HUES64 (cell line): ENCODE data around the gene NCSTN.
A peak's percentile ranks its signal among the peaks of the same experiment; 100 is the strongest.
"Not testable (repeated sequence)": the region's sequence is repeated elsewhere in the genome, so short reads cannot be mapped to it uniquely, and the experiment has no call there.

Experiments
- H3K27ac ChIP-seq: 2 replicates; pipeline ENCODE4 v1.7.0; 2013; ENCODE audit warnings: low read depth, low read length, inconsistent platforms
- H3K27me3 ChIP-seq: 2 replicates; pipeline ENCODE4 v1.6.1; 2013; ENCODE audit warnings: mild to moderate bottlenecking, low read length; ENCODE audit not compliant: insufficient read depth
- H3K36me3 ChIP-seq: 2 replicates; pipeline ENCODE4 v1.6.1; 2013; ENCODE audit warnings: mild to moderate bottlenecking, low read length; ENCODE audit not compliant: insufficient read depth
- H3K4me1 ChIP-seq: 2 replicates; pipeline ENCODE4 v1.6.1; 2013; ENCODE audit warnings: mild to moderate bottlenecking, low read length, moderate library complexity; ENCODE audit not compliant: insufficient read depth
- H3K4me3 ChIP-seq: 2 replicates; pipeline ENCODE4 v1.5.1; 2013; ENCODE audit warnings: mild to moderate bottlenecking, low read length, moderate library complexity
- H3K9ac ChIP-seq: 2 replicates; pipeline ENCODE4 v1.6.1; 2013; ENCODE audit warnings: mild to moderate bottlenecking, low read depth, low read length
- H3K9me3 ChIP-seq: 2 replicates; pipeline ENCODE4 v1.6.1; 2013; ENCODE audit warnings: low read depth, low read length; ENCODE audit not compliant: insufficient read depth
- WGBS: fragments of 150-250, 120-280 bp; methylation state at CpG from one replicate; pipeline ENCODE4 v1.1.7; 2013; ENCODE audit warnings: missing lambda C conversion rate; 5-methylcytosine and 5-hydroxymethylcytosine counted together

NCSTN gene

GRCh38 chr1:160374306-160375110, 31.3 kb downstream of the NCSTN start:
- Histone ChIP-seq H3K4me3 (peak overlapping the region; percentile 18; the same call in 1 of the 2 replicates), H3K4me1 (peaks cover 32% of the 10 kb centered on the region), H3K9ac (peak overlapping the region; percentile 14; the same call in 1 of the 2 replicates), H3K36me3 (no peaks in the 10 kb centered on the region), H3K27me3 (no peaks in the 10 kb centered on the region), H3K9me3 (no peaks in the 10 kb centered on the region), H3K27ac (peak overlapping the region; percentile 37; the same call in 1 of the 2 replicates)
- 29% methylated on average over 6 of the region's 6 CpGs for WGBS

- Histone ChIP-seq H3K36me3 (no peaks in the 10 kb centered on the region), H3K9ac (peak overlapping the region; percentile 65; the same call in 1 of the 2 replicates), H3K27me3 (no peaks in the 10 kb centered on the region), H3K9me3 (no peaks in the 10 kb centered on the region), H3K4me3 (peak overlapping the region; percentile 5), H3K27ac (peak overlapping the region; percentile 74), H3K4me1 (peaks cover 32% of the 10 kb centered on the region)
- WGBS: 3% methylated on average over 9 of the region's 9 CpGs
Measured at GRCh38 chr1:160375788-160376524, 32.8 kb downstream of the NCSTN start.

- WGBS: 25% methylated on average over 5 of the region's 5 CpGs
- Histone ChIP-seq H3K27me3 (no peaks in the 10 kb centered on the region), H3K9me3 (no peaks in the 10 kb centered on the region), H3K9ac (no peak overlapping the region; the same call in 1 of the 2 replicates), H3K27ac (peak overlapping the region; percentile 60; the same call in 1 of the 2 replicates), H3K4me3 (peak overlapping the region; percentile 5; the same call in 1 of the 2 replicates), H3K36me3 (no peaks in the 10 kb centered on the region), H3K4me1 (peaks cover 32% of the 10 kb centered on the region)
Measured at GRCh38 chr1:160376525-160377131, 33.4 kb downstream of the NCSTN start.

- WGBS: 74% methylated on average over 7 of the region's 7 CpGs
- H3K27ac ChIP-seq: no peak overlapping the region
Measured at GRCh38 chr1:160377585-160378206, 34.5 kb downstream of the NCSTN start.

GRCh38 chr1:160384812-160385211, 41.6 kb downstream of the NCSTN start:
- not testable (repeated sequence) for H3K27ac ChIP-seq, H3K9me3 ChIP-seq, H3K36me3 ChIP-seq, H3K9ac ChIP-seq, H3K4me3 ChIP-seq, H3K27me3 ChIP-seq, H3K4me1 ChIP-seq
- WGBS: no CpG with 5 or more reads among the region's 2 CpGs

More at GRCh38 chr1:160377585-160378206, 34.5 kb downstream of the NCSTN start:
- H3K4me3 ChIP-seq: no peak overlapping the region
- H3K9ac ChIP-seq: no peak overlapping the region
- no peaks in the 10 kb centered on the region for H3K9me3 ChIP-seq
- H3K27me3 ChIP-seq: no peaks in the 10 kb centered on the region
- no peaks in the 10 kb centered on the region for H3K36me3 ChIP-seq
- peaks cover 32% of the 10 kb centered on the region for H3K4me1 ChIP-seq

GRCh38 chr1:160388406-160388805, 45.2 kb downstream of the NCSTN start:
- not testable (repeated sequence) for H3K9ac ChIP-seq
- WGBS: 42% methylated on average over 2 of the region's 4 CpGs

GRCh38 chr1:160394673-160395072, 51.5 kb downstream of the NCSTN start:
- peaks cover 10% of the 10 kb centered on the region for H3K4me1 ChIP-seq
- no peaks in the 10 kb centered on the region for H3K9me3 ChIP-seq

More at GRCh38 chr1:160388406-160388805, 45.2 kb downstream of the NCSTN start:
- not testable (repeated sequence) for H3K36me3 ChIP-seq, H3K4me1 ChIP-seq, H3K4me3 ChIP-seq, H3K27ac ChIP-seq, H3K9me3 ChIP-seq, H3K27me3 ChIP-seq

GRCh38 chr1:160397651-160398050, 54.5 kb downstream of the NCSTN start:
- no peak overlapping the region for H3K9ac ChIP-seq
- no peak overlapping the region for H3K4me3 ChIP-seq
- H3K4me1 ChIP-seq: peaks cover 22% of the 10 kb centered on the region
- no peaks in the 10 kb centered on the region for H3K36me3 ChIP-seq
- WGBS: 78% methylated on average over 1 of the region's 1 CpG
- H3K9me3 ChIP-seq: no peaks in the 10 kb centered on the region
- H3K27ac ChIP-seq: no peak overlapping the region
- no peaks in the 10 kb centered on the region for H3K27me3 ChIP-seq

More at GRCh38 chr1:160394673-160395072, 51.5 kb downstream of the NCSTN start:
- Histone ChIP-seq H3K27ac (no peak overlapping the region), H3K4me3 (no peak overlapping the region), H3K27me3 (no peaks in the 10 kb centered on the region), H3K9ac (no peak overlapping the region), H3K36me3 (no peaks in the 10 kb centered on the region)
- 95% methylated on average over 8 of the region's 8 CpGs for WGBS

GRCh38 chr1:160398823-160399222, 55.6 kb downstream of the NCSTN start:
- Histone ChIP-seq H3K4me1 (peaks cover 34% of the 10 kb centered on the region), H3K4me3 (no peak overlapping the region), H3K9ac (no peak overlapping the region; the same call in 1 of the 2 replicates), H3K36me3 (no peaks in the 10 kb centered on the region), H3K9me3 (no peaks in the 10 kb centered on the region), H3K27me3 (no peaks in the 10 kb centered on the region), H3K27ac (no peak overlapping the region)
- 88% methylated on average over 4 of the region's 4 CpGs for whole genome bisulfite sequencing

- H3K27me3 ChIP-seq: no peaks in the 10 kb centered on the region
- no peaks in the 10 kb centered on the region for H3K9me3 ChIP-seq
- peak overlapping the region; percentile 88 for H3K9ac ChIP-seq
- H3K36me3 ChIP-seq: no peaks in the 10 kb centered on the region
- H3K27ac ChIP-seq: peak overlapping the region; percentile 90
- H3K4me1 ChIP-seq: peaks cover 42% of the 10 kb centered on the region
- 10% methylated on average over 15 of the region's 17 CpGs for WGBS
- peak overlapping the region; percentile 82 for H3K4me3 ChIP-seq
Measured at GRCh38 chr1:160399544-160400222, 56.5 kb downstream of the NCSTN start.
